Measurements from ENCODE around the gene ITGA1.

The ITGA1 gene

GRCh38 chr5:52869391-52869790 lies 81.7 kb downstream of the ITGA1 start:
- DNase-seq = no peak

DNA sequence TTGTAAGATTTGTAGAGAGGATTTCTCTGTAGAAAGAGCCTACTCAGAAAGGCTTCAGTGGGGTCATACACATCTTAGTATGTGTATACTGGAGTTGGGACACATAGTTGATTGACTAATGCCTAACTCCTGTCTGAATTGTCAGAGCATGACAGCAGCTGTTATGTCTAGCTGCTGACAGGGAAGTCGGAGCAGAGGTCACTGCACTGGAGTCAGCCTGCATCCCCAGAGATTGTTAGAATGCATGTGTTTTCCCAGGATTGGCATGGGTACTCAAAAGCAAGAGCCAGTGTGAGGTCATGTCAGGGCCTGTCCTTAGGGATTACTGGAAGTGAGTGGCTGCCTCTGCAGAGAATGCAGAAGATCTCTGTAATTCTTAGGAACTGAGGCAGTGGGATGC lies 82.7 kb downstream of the ITGA1 start:
- no peak for DNase-seq

DNA sequence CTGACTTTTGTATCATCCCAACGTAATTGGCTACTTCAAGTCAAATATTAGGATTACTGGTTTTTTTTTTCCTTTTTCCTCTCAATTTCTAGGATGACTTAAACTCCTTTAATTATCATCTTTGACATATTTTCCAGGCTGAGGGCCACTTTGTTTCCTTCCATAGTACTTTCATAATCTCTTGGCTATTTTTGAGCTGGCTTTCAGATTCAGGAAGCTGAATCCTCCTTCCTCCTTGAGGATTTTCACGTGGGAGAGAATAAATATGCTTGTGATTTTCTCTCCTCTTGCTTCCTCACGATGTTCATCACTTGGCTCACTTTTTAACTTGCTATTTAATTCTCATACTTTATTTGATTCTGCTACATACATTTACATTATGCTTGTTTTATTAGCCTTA lies 88.1 kb downstream of the ITGA1 start:
- DNase-seq = no peak

GRCh38 chr5:52876456-52876855 lies 88.7 kb downstream of the ITGA1 start:
- DNase-seq = no peak

DNA sequence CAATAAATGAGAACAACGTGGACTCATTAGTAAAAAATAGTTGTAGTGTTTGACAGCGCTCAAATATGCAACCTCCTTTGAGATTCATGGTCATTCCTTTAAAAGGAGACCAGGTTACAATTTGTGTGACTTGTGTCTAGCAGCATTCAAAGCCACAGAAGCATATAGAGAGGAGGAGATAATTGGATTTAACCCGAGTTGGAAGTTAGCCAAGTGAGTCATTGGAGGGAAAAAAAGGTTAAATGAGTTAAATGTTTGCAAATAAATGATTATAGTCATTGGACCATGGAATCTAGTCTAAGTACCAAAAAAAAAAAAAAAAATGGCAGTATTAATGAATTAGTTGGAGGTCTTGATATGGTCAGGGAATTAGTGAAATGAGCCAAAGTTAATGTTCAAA lies 90.9 kb downstream of the ITGA1 start:
- no peak for DNase-seq

DNA sequence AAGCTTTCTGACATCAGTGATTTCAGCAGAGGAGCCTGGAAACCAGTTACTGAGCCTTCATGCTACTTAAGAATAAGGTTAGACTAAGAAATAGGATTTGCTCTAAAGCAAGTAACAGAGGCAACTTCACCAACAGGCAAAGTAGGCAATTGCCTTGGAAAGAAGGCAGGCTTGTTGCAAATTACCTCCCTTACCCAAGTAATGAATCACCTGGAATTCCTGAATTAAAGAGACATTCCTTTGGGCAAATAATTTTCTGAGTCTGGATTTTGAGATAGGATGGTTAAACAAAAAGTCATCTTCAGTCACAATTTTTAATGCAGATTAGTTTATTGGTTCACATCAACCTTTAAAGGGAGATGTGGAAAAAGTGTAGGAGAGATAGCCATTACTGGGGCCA lies 92.8 kb downstream of the ITGA1 start:
- DNase-seq = no peak

- DNase-seq = no peak
These were observed 93.8 kb downstream of the ITGA1 start for GRCh38 chr5:52881468-52881867.

DNA sequence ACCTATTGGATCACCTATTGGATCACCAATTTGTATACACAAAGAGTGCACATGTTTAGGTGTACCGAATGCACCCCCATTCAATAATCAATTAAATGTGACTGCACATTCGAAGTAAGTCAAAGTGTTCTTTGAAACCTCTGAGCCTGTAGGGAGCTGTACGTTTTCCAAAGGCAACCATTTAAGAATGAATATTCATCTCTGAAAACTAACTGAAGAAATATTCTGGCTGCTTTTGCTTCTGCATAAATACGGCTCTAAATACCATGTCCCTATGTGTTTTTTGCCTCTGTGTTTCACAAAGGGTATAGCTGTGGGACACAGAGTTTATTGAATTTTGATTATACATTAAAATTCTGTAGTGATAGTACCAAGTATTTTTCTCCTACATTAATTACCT lies 95.4 kb downstream of the ITGA1 start:
- DNase-seq = no peak

- DNase-seq = no peak
These were observed 96.7 kb downstream of the ITGA1 start for GRCh38 chr5:52884453-52884852.

- no peak for DNase-seq
These were observed 97.9 kb downstream of the ITGA1 start for GRCh38 chr5:52885614-52886013.

DNA sequence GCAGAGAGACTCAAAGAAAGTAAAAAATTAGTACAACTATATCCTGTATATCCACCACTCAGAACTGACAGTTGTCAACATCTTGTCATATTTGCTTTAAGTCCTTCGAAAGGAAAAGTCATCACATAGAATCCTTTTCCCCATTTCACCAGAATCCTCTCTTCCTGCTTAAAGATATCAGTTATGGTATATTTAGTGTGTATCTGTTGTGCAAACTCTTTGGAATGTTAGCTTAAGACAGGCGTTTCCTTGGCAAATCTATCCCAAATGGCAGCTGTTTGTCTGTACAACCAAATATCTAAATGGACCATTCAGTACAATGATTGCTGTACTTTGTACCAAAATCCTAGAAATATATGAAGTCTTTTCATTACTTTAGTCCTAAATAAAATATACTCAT lies 98.5 kb downstream of the ITGA1 start:
- no peak for DNase-seq

DNA sequence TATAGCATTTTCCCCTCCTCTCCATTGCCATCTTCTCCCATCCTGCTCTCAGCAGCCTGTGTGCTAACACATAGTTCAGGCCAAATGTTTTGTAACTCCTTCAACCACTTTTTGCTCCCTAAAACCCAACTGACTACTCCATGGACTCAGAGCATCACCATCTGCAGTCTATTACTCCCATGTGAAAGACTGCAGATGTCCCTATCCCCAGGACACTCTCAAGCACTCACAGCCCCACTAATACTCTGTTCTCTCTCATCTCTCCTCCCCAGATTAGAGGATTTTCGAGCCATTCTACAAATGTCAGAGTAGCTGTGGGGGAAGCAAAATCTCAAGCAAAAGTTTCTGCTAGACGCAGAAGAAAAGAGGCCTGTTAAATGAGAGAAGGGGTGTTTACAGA lies 99.3 kb downstream of the ITGA1 start:
- no peak for DNase-seq

DNA sequence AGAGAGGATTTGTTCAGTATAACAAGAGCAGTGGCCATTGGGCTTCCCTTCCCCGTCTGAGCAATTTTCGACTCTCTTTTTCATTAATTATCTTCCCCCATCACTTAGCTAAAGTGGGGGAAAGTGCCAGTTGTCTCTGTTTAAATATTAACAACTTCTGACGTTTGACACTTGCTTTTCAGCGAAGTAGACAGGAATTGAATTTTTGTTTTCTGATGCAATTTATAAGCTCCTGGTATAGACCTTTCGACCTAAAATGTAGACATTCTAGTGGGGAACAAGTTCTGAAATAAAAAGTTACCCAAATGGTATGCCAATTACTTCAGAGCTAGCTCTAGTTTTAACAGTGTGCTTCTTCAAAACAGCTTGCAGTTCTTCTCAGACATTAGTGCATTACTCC lies 100.6 kb downstream of the ITGA1 start:
- no peak for DNase-seq

- no peak for DNase-seq
These were observed 104.6 kb downstream of the ITGA1 start for GRCh38 chr5:52892242-52892878.

DNA sequence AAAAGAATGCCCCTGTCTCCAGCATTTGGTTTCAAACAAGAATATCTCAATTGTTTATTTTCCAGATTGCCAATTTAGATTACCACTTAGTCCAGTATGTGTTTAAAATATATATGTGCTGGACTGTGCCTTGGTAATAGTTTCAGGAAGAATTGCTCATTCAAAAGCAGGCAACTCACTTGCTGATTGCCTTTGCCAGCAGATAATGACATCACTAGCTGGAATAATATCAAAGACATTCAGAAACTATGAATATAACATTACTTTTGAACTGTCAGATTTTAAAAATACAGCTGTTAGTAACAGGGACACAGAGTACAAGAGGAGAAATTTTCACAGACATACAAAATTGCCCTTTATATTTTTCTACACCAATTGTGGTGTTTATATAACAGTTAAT lies 105.4 kb downstream of the ITGA1 start:
- no peak for DNase-seq

- no peak for DNase-seq
These were observed 106.1 kb downstream of the ITGA1 start for GRCh38 chr5:52893863-52894262.

GRCh38 chr5:52894451-52894850 lies 106.7 kb downstream of the ITGA1 start:
- DNase-seq = no peak

DNA sequence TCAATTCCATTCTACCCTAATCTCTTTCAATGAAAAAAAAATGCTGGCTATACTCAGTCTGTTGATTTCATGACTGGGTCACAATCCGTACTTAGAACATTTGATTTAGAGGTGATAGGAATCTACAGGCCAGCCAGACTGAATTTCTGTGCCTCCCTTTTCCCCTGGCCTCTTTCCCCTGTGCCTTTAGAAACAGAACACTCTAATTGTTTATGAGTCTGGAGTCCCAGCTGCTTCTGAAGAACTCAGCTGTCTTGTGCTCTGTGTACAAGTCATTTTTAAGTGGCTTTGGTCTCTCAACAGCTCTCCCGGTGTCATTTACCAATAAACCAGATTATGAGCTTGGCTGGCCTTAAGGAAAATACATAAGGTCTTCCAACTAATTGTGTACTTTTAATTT lies 107.4 kb downstream of the ITGA1 start:
- DNase-seq = no peak

DNA sequence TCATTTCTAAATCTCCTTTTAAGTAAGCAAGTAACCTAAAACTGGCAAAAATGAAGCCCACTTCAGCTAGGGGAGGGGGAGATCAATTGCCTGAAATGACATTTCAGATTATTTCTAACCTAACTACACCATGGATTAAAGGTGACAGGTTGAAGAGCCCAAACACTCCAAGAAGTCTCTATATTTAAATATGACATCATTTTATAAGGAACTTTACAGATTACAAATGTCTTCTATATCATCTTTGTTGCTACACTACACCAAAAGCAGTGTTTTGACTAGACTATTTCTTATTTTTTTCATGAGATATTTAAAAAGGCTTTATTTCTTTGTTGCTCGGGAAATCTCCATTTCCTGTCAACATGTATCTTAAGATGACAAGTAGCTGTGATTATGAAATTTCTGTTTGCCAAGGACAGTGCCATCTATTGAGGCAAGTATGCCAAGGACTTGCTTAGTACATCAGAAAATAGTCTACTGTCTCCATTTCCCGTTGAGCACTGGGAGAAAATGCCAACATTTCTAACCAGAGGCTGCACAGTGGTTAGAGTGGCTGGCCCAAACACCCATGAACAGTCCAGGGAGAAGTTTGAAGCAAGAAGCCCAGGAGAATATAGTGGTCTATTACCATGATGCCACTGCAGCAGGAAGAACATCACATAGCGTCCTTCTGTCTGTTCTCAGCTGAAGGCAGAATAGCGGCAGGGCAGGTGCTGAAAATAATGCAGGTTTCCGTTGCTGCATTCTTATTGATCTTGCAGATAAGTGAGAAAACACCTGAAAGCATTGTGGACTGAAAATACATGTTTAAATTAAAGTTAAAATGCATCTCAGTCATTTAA lies 108.1 kb downstream of the ITGA1 start:
- no peak for DNase-seq

DNA sequence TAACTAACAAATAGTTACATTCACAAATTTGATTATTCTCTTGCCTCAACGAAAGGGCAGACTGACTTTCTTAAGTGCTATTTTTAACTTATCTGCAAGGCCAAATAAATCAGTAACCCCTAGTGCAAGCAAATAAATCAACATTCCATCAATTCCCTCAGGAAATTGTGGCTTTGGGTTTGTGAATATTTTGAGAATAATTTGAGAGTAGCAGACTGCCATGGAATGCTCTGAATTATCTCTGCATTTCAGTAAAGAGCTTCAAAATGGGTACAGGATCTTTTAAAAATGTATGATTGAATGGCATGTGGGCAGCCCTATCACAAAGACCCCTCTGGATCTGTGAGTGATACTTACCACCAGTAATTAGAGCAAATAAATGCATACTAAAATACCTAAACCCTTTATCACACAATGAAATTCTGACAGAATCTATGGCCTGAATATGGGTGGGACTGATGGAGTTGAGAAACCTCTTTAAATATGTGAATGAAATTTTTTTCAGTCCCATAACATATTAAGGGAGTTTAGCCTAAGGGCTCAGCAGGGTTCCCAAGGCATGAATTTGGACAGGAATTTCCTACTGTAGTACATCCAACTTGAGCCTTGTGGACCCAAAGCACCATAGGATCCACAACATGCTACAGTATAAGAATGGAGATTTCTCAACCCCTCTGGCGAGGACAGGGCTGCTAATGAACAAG lies 109.0 kb downstream of the ITGA1 start:
- DNase-seq = no peak

- no peak for DNase-seq
These were observed 109.5 kb downstream of the ITGA1 start for GRCh38 chr5:52897238-52897614.

DNA sequence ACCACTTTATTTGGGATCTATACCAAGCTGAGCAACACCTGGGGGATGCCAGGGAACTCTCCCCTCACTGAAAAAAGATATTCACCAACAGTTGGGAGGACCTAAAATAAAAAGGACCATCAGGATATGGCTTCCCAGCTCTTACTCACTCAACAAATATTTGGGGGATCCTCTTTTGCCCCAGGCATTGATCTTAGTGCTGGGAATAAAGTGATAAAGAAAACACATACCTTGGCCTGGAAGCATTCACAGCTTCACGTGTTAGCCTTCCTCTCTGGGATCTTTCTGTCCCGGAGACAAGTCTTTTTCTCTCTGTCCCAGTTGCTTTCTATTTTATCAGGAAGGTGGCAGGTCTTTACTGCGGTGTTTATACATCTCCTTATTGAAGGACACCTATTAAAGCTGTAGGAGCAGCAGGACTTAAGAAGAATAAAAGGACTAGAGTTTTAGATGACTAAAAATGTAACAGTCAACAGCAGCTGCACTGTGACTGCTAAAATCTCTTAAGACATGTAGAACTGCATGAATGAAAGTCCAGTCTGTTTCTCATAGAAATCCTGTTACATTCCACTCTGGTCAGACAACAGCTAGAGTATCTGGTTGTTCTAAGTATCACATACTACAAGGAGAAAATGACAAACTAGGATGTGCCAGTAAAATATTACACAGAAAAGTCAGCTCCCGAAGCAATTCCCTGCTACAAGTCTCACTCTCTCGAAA lies 111.4 kb downstream of the ITGA1 start:
- DNase-seq = no peak

DNA sequence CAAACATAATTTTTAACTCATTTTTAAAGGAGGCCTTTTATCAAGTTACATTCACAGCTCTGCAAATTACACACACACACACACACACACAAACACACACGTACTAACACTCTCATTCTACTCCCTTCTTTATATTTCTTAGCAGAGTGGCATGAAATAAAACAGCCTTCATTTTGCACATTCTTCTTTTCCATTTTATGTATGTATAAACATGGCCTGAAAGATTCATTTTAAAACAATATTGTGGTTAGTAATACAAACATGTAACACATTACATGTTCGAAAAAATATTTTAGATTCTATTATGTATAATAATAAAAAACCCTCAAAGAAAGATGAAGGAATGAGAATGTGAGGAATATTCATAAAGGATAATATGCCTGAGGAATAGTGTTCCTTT lies 115.4 kb downstream of the ITGA1 start:
- DNase-seq = no peak

GRCh38 chr5:52906343-52906742 lies 118.6 kb downstream of the ITGA1 start:
- no peak for DNase-seq
